B cell (primary cell): ENCODE results near the gene B4GALT1. TPM values are rescaled to one million over a fixed set of nuclear protein-coding genes. Genes with fewer than 3 reads are reported as not detected.

ENCODE experiments used
- ATAC-seq: fragments of 200-7000 bp; cut with Tn5 transposase; one replicate; pipeline ENCODE4 v1.10.0; 2021; ENCODE audit warnings: low read depth, mild to moderate bottlenecking, moderate number of reproducible peaks, moderate library complexity
- CTCF ChIA-PET: fragments of 350-600 bp; sonication (Branson Sonifier 250); formaldehyde crosslinking; loops from one replicate; lab custom pipeline; 2021; ENCODE audit warnings: antibody characterized with exemption, inconsistent platforms; lab: Charles Lee
- POLR2A ChIA-PET: fragments of 350-600 bp; sonication (Branson Sonifier 250); formaldehyde crosslinking; loops from one replicate; lab custom pipeline; 2021; ENCODE audit warnings: antibody characterized with exemption; lab: Charles Lee
- DNase-seq: peaks from one replicate; pipeline ENCODE4 v3.0.0; 2013
- H2AFZ ChIP-seq: 2 replicates; pipeline ENCODE4 v1.6.1; 2012; ENCODE audit warnings: mild to moderate bottlenecking, low read depth, low read length; ENCODE audit not compliant: insufficient read depth, poor library complexity, severe bottlenecking
- H3K27ac ChIP-seq, 2 donors: 1 replicate in 1 of 2; 2 replicates in 1 of 2; pipeline ENCODE4 v1.5.1; 2012 to 2013; ENCODE audit warnings: low read length in 2 of 2, mild to moderate bottlenecking in 2 of 2, moderate library complexity in 1 of 2
- H3K27me3 ChIP-seq, 4 experiments: fragments of 200-600 bp in 1 of 4; sonication (generic) in 1 of 4; replicated peaks in 1 of 4; 1 replicate in 2 of 4; 2 replicates in 2 of 4; pipeline versions ENCODE4 v1.6.1 to v1.7.0; 2013 to 2016; ENCODE audit warnings: low read length in 3 of 4, mild to moderate bottlenecking in 2 of 4, mixed read lengths in 1 of 4, moderate library complexity in 1 of 4; ENCODE audit not compliant: insufficient read depth in 4 of 4, control insufficient read depth in 3 of 4; ENCODE audit errors: control extremely low read depth in 1 of 4
- H3K36me3 ChIP-seq, 2 experiments: replicated peaks in 1 of 2; 1 replicate in 1 of 2; 2 replicates in 1 of 2; pipeline versions ENCODE4 v1.6.1 to v1.7.1; 2013; ENCODE audit warnings: low read length in 1 of 2; ENCODE audit not compliant: insufficient read depth in 2 of 2, control insufficient read depth in 1 of 2; ENCODE audit errors: control extremely low read depth in 1 of 2, extremely low read depth in 1 of 2
- H3K4me1 ChIP-seq, 2 donors: fragments of 200-600 bp in 1 of 2; sonication (generic) in 1 of 2; 1 replicate in 1 of 2; 2 replicates in 1 of 2; pipeline versions ENCODE4 v1.5.1 to v1.6.1; 2013 to 2017; ENCODE audit warnings: low read length in 2 of 2; ENCODE audit not compliant: control insufficient read depth in 2 of 2, insufficient read depth in 2 of 2
- H3K4me2 ChIP-seq: replicated peaks from 2 replicates; pipeline ENCODE3; 2012; ENCODE audit warnings: mild to moderate bottlenecking, low read depth, low read length; ENCODE audit not compliant: poor library complexity, severe bottlenecking
- H3K4me3 ChIP-seq, 5 experiments: fragments of 200-600 bp in 1 of 5; sonication (generic) in 1 of 5; 1 replicate in 3 of 5; 2 replicates in 2 of 5; pipeline versions ENCODE4 v1.5.1 to v1.7.0; 2011 to 2016; ENCODE audit warnings: low read length in 4 of 5, mild to moderate bottlenecking in 4 of 5, low read depth in 2 of 5, control low read depth in 1 of 5, moderate library complexity in 1 of 5; ENCODE audit not compliant: insufficient read depth in 1 of 5; ENCODE audit errors: control extremely low read depth in 1 of 5, extremely low read depth in 1 of 5
- H3K79me2 ChIP-seq: fragments of 200-600 bp; sonication (generic); one replicate; pipeline ENCODE4 v1.6.0; 2016; ENCODE audit warnings: low read length; ENCODE audit not compliant: control insufficient read depth, insufficient read depth
- H3K9ac ChIP-seq: fragments of 200-600 bp; sonication (generic); 2 replicates; pipeline ENCODE4 v1.6.1; 2017; ENCODE audit warnings: mild to moderate bottlenecking, low read length, moderate library complexity
- H3K9me3 ChIP-seq, 3 donors: one replicate each; pipeline versions ENCODE4 v1.6.1 to v1.7.1; 2013; ENCODE audit warnings: low read length in 2 of 3; ENCODE audit not compliant: control insufficient read depth in 2 of 3, insufficient read depth in 1 of 3; ENCODE audit errors: control extremely low read depth in 1 of 3
- H4K20me1 ChIP-seq: 2 replicates; pipeline ENCODE4 v1.6.0; 2012; ENCODE audit warnings: mild to moderate bottlenecking, low read length; ENCODE audit not compliant: insufficient read depth, control insufficient read depth, poor library complexity, severe bottlenecking
- H3K27ac Mint-ChIP-seq: one replicate; pipeline ENCODE4 v1.8.0; 2021; ENCODE audit warnings: mixed read lengths
- H3K27me3 Mint-ChIP-seq: one replicate; pipeline ENCODE4 v1.8.0; 2021; ENCODE audit warnings: mixed read lengths
- H3K4me1 Mint-ChIP-seq: one replicate; pipeline ENCODE4 v1.8.0; 2021; ENCODE audit warnings: mixed read lengths
- H3K4me3 Mint-ChIP-seq: one replicate; pipeline ENCODE4 v1.8.0; 2021; ENCODE audit warnings: mixed read lengths
- H3K9me3 Mint-ChIP-seq: one replicate; pipeline ENCODE4 v1.8.0; 2022; ENCODE audit warnings: mixed read lengths; ENCODE audit not compliant: insufficient read depth
- EZH2 ChIP-seq: IDR thresholded peaks from 2 replicates; pipeline ENCODE4 v1.6.1; 2012; ENCODE audit warnings: borderline replicate concordance, low read depth, mild to moderate bottlenecking, moderate library complexity, low read length; ENCODE audit not compliant: insufficient read depth, poor library complexity, severe bottlenecking
- WGBS: methylation state at CpG from one replicate; pipeline ENCODE4 v1.1.5; 2013; ENCODE audit warnings: missing lambda C conversion rate; ENCODE audit not compliant: insufficient coverage; 5-methylcytosine and 5-hydroxymethylcytosine counted together
- intact Hi-C: fragments of 100-400 bp; cut with micrococcal nuclease; formaldehyde crosslinking; loops from one replicate; pipeline ENCODE4 v1.10.0; 2022
- polyA plus RNA-seq: library from polyadenylated mRNA; depleted of rRNA; stranded (reverse); fragments of >200 nt; gene quantifications from 2 replicates; pipeline ENCODE4 v1.2.3, GENCODE V29; 2012
- total RNA-seq, 2 donors: library from RNA; stranded (reverse); fragments of 120-200 nt in 1 of 2; gene quantifications; 1 replicate in 1 of 2; 2 replicates in 1 of 2; pipeline versions ENCODE4 v1.2.3 to v1.2.4, GENCODE V29; 2013 to 2022
- TF ChIP-seq, protein P1 (sequence below): fragments of 200-600 bp; IDR thresholded peaks from one replicate; pipeline ENCODE4 v1.8.0; 2022; ENCODE audit warnings: antibody characterized with exemption, mild to moderate bottlenecking

B4GALT1 gene
- total and polyA plus RNA-seq, 2 donors (not counting 1 experiment from before 2014, with no cell fraction given) = 49.2 to 201 TPM

DNA sequence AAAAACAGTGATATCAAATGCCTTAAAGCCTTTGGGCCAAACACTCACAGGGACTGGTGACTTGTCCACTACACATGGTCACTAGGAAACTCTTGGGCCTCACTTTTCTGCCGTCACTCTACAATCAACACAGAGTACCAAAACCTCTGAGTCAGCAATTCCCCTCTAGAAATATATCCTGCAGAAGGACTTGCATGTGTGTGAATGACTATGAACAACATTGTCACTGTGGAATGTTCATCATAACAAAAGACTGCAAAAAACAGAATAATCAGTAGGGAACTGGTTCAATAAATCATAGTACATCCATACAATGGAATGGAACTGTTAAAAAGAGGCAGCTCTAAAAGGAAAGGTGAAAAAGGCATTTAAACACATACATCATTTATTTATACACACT is 46.5 kb downstream of the B4GALT1 start:
- H4K20me1 ChIP-seq = no peaks in the 10 kb centered on the region
- no peak overlapping the region for H3K4me3 ChIP-seq
- peak overlapping the region in 1 of 2 donors; percentile 51 for H3K27ac ChIP-seq
- peaks cover 92% of the 10 kb centered on the region for H3K79me2 ChIP-seq
- ATAC-seq (no peak), DNase-seq (no peak)
- no peak overlapping the region for H3K9ac ChIP-seq
- peaks cover 3 to 60% of the 10 kb centered on the region in 2 experiments for H3K36me3 ChIP-seq
- Mint-ChIP-seq H3K4me1 (peaks cover 74% of the 10 kb centered on the region), H3K27ac (peak overlapping the region; percentile 64), H3K4me3 (peak overlapping the region; percentile 61), H3K27me3 (no peaks in the 10 kb centered on the region), H3K9me3 (no peaks in the 10 kb centered on the region)
- ChIA-PET CTCF (interaction anchor here (0.9 to 2.0 kb wide), 5 partner anchors 38 to 106 kb away, joined by 3 to 8 read pairs (median 4); no protein-coding TSS in a partner anchor), POLR2A (interaction anchor here (0.6 kb wide), 2 partner anchors 30 to 38 kb away, joined by 4 to 8 read pairs; no protein-coding TSS in a partner anchor)
- peaks cover 57 to 74% of the 10 kb centered on the region in 2 donors for H3K4me1 ChIP-seq
- intact Hi-C loops = no loop called here
- no peaks in the 10 kb centered on the region for H3K27me3 ChIP-seq
- no peak for TF ChIP-seq EZH2
- TF ChIP-seq, protein P1, sequence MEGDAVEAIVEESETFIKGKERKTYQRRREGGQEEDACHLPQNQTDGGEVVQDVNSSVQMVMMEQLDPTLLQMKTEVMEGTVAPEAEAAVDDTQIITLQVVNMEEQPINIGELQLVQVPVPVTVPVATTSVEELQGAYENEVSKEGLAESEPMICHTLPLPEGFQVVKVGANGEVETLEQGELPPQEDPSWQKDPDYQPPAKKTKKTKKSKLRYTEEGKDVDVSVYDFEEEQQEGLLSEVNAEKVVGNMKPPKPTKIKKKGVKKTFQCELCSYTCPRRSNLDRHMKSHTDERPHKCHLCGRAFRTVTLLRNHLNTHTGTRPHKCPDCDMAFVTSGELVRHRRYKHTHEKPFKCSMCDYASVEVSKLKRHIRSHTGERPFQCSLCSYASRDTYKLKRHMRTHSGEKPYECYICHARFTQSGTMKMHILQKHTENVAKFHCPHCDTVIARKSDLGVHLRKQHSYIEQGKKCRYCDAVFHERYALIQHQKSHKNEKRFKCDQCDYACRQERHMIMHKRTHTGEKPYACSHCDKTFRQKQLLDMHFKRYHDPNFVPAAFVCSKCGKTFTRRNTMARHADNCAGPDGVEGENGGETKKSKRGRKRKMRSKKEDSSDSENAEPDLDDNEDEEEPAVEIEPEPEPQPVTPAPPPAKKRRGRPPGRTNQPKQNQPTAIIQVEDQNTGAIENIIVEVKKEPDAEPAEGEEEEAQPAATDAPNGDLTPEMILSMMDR = no peak
- no peaks in the 10 kb centered on the region for H3K9me3 ChIP-seq
- no CpG with 5 or more reads among the region's 1 CpG for whole genome bisulfite sequencing
- H2AFZ ChIP-seq = no peak overlapping the region
- peak overlapping the region; percentile 15 for H3K4me2 ChIP-seq

DNA sequence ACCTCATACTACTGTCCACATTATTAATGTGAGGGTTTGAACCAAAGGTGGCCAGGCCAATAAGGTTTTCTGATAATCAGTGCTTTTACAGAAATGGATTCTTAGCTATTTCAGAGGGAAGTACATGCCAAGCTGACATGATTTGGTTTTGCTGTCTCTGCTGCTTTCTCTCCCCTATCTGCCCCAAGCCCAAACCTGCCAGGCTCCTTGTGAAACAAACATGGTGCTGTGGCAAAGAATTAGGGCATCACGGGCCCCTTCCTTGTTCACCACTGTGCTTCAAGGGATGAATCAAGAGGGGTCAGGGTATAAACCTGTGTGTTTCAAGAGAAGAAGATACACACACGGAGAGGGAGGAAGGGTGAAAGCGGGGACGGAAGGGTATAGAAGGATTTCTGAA is 49.3 kb downstream of the B4GALT1 start:
- Histone ChIP-seq H3K9me3 (no peaks in the 10 kb centered on the region), H3K9ac (peak overlapping the region; percentile 41), H3K27me3 (no peaks in the 10 kb centered on the region), H3K36me3 (peaks cover 7 to 77% of the 10 kb centered on the region in 2 experiments), H3K27ac (peak overlapping the region; percentile 69 to 84), H3K4me2 (peak overlapping the region; percentile 53), H3K79me2 (peaks cover 91% of the 10 kb centered on the region), H3K4me3 (no peak overlapping the region), H4K20me1 (peaks cover 15% of the 10 kb centered on the region), H2AFZ (no peak overlapping the region), H3K4me1 (peaks cover 33 to 50% of the 10 kb centered on the region in 2 donors)
- no peak for DNase-seq
- ChIA-PET POLR2A (interaction anchor here (1.0 kb wide), 1 partner anchor 45 kb away, joined by 3 read pairs; no protein-coding TSS in a partner anchor), CTCF (interaction anchor here (1.5 to 3.8 kb wide), 2 partner anchors 53 to 109 kb away, joined by 4 to 16 read pairs; no protein-coding TSS in a partner anchor)
- Mint-ChIP-seq H3K9me3 (no peaks in the 10 kb centered on the region), H3K27me3 (no peaks in the 10 kb centered on the region), H3K27ac (peak overlapping the region; percentile 86), H3K4me3 (peak overlapping the region; percentile 42), H3K4me1 (peaks cover 58% of the 10 kb centered on the region)
- ATAC-seq = no peak
- intact Hi-C loops = no loop called here
- WGBS = no CpG with 5 or more reads among the region's 4 CpGs
- TF ChIP-seq, protein P1 = no peak
- TF ChIP-seq EZH2 = no peak
